GM20431 (cell line): Measurements from ENCODE around the gene KCNG4.
"Not testable (repeated sequence)": the region's sequence is repeated elsewhere in the genome, so short reads cannot be mapped to it uniquely, and the experiment has no call there.

ENCODE experiments used
- in situ Hi-C: fragments of 300-500 bp; cut with MseI, MboI; formaldehyde crosslinking; loops from one replicate; pipeline ENCODE4 v1.15.0; 2020; ENCODE audit warnings: low sequenced_read_pairs; ENCODE audit not compliant: unreplicated experiment

Gene KCNG4

DNA sequence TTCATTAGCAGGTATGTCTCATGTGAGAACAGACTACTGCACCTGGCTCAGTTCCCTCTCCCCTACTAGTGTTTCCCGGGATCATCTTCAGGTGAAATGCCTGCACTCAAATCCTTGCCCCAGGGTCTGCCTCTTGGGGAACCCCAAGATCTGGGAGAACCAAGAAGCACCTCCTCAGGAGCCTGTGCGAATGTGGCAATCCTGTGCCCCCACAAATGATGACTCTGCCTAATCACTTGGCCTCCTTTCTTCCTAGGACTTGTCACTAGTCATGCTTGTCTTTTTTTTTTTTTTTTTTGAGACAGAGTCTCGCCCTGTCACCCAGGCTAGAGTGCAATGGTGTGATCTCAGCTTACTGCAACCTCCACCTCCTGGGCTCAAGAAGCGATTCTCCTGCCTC, 27.2 kb downstream of the KCNG4 start:
- in situ Hi-C loops, result no loop called here

- in situ Hi-C loops, result no loop called here
Measured at GRCh38 chr16:84212154-84212553, 27.7 kb downstream of the KCNG4 start.

DNA sequence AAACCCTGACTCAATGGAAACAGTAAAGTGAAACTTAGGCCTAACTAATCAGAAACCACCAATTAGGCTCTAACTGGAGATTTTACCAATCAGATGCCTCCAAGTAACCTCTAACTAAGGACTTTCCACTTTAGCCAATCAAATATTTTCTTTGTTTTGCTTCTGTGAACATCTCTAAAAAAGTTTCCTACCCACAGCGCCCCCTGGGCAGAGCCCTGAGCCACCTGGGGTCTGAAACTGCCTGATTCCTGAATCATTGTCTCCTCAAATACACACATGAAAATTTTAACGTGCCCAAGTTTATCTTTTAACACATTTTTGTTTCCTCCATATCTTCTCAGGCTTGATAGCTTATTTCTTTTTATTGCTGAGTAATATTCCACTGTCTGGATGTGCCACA, 29.8 kb downstream of the KCNG4 start:
- in situ Hi-C loops, result no loop called here

DNA sequence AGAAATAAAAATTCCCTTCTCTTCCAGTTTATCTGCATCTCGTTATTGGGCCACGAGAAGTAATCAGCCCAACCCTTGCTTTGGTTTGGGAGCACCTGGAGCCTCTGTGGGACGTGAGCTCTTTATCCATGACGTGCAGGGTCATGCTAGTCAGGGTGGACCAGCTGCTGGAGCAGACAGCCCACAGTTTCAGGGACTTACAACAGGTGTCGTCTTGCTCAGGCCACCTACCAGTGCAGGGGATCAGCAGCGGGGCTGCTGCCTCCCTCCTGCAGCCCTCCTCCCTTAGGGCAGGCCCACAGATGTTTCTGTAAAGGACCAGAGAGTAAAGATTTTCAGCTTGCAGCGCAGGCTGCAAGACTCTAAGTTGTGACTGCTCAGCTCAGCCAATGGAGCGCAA, 31.9 kb downstream of the KCNG4 start:
- in situ Hi-C loops, result no loop called here

GRCh38 chr16:84207251-84207650, 32.6 kb downstream of the KCNG4 start:
- in situ Hi-C loops, result no loop called here

DNA sequence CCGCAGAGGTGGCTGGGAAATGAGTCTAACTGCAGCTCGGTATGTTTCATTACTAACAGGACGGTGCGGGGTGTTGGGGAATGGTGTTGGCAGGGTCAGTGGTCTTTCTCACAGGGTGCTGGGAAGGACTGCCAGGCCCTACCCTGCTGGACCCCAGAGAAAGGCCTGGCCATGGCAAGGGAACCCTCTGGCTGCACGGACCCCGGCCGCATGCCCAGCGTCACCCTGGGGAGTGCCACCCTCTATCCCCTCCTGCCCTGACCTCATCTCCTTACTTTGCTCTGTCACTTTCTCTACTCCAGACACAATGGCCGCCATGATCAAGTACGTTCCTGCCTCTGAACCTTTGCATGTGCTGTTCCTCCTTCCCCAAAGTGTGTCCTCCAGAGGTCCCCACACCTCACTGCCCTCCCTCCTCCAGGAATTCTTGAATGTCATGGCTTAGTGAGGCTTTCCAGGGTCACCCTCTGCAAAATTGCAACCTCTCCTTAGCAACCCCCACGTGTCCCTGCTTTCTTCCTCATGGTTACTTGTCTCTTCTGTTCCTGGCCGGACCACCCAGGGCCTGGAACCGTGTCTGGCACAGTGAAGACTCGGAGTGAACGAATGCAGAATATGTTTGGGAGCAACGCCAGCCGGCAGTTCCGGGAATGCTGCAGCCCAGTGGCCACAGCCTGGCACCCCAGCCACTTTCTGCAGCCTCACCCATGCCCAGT, 33.7 kb downstream of the KCNG4 start:
- in situ Hi-C loops, result no loop called here

- in situ Hi-C loops, result not testable (repeated sequence)
Measured at GRCh38 chr16:84205123-84205522, 34.7 kb downstream of the KCNG4 start.

DNA sequence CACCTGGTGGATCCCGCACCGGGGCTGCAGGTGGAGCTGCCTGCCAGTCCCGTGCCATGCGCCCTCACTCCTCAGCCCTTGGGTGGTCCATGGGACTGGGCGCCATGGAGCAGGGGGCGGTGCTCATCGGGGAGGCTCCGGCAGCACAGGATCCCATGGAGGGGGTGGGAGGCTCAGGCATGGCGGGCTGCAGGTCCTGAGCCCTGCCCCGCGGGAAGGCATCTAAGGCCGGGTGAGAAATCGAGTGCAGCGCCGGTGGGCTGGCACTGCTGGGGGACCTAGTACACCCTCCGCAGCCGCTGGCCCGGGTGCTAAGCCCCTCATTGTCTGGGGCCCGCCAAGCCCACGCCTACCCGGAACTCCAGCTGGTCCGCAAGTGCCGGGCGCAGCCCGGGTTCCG, 35.3 kb downstream of the KCNG4 start:
- in situ Hi-C loops, result not testable (repeated sequence)

- in situ Hi-C loops, result loop anchor here (25.0 kb wide), 1 partner anchor 238 kb away; the partner anchor contains the start of genes NECAB2 and OSGIN1
Measured at GRCh38 chr16:84199861-84200260, 40.0 kb downstream of the KCNG4 start.

DNA sequence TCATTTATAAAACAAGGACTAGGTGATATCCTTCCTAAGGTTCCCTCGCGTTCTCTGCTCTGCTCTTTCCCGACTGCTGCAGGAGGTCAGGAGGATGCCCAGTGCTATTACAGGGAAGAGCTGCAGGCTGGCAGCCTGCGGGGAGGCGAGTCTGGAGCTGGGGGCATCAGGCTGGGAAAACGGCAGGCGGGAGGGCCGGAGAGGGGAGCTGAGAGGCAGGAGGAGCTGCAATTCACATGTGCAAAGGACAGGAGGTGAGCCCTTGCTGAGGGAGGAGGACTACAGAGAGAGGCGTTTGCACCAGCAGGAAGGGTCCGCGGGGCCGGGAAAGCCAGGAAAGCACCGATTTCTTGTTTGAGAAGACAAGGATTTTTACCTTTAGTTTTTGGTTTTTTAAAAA, 40.7 kb downstream of the KCNG4 start:
- in situ Hi-C loops, result loop anchor here (25.0 kb wide), 1 partner anchor 237 kb away; the partner anchor contains the start of genes NECAB2 and OSGIN1

DNA sequence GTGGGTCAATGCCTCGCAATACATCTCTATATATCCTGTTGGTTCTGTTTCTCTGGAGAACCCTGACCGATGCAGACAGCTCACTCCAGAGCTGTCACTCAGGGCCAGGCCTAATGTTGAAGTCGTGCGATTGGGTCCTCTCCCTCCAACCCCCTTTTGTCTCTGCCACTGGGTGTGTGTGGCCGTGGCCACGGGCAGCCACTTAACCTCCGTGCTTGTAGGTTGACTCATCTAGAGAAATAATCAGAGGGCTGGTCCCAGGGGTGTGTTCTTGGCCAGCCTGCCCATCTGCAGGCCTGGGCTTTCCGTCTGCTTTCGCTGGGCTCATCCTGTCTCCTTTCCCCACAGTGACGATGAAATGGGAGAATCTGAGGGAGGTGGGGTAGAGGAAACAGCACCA, 41.4 kb downstream of the KCNG4 start:
- in situ Hi-C loops, result loop anchor here (25.0 kb wide), 1 partner anchor 236 kb away; the partner anchor contains the start of genes NECAB2 and OSGIN1

- in situ Hi-C loops, result loop anchor here (25.0 kb wide), 1 partner anchor 235 kb away; the partner anchor contains the start of genes NECAB2 and OSGIN1
Measured at GRCh38 chr16:84197466-84198128, 42.2 kb downstream of the KCNG4 start.

GRCh38 chr16:84196727-84197394, 43.0 kb downstream of the KCNG4 start:
- in situ Hi-C loops, result loop anchor here (25.0 kb wide), 1 partner anchor 235 kb away; the partner anchor contains the start of genes NECAB2 and OSGIN1

- in situ Hi-C loops, result loop anchor here (25.0 kb wide), 1 partner anchor 234 kb away; the partner anchor contains the start of genes NECAB2 and OSGIN1
Measured at GRCh38 chr16:84196101-84196500, 43.7 kb downstream of the KCNG4 start.

DNA sequence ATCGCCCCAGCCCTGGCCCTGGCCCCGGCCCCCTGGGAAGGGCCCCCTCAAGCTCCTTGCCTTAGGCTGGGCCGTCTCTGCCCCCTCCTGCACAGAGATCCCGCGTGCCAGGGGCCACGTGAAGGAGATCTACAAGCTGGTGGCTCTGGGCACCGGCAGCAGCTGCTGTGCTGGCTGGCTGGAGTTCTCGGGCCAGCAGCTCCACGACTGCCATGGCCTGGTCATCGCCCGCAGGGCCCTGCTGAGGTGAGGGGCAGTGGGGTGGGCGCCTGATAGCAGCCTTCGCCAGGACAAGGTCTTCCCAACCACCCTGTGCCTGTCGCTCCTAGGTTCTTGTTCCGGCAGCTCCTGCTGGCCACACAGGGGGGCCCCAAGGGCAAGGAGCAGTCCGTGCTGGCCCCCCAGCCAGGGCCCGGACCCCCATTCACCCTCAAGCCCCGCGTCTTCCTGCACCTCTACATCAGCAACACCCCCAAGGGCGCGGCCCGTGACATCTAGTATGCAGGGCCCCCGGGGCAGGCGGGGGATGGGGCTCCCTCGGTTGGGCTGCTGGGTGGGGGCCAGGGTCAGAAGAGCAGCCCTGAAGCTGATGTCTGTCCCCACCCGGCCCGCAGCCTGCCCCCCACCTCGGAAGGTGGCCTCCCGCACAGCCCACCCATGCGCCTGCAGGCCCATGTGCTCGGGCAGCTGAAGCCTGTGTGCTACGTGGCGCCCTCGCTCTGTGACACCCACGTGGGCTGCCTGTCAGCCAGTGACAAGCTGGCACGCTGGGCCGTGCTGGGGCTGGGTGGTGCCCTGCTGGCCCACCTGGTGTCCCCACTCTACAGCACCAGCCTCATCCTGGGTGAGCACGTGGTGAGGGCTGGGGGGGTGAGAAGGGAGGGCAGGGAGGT, 44.4 kb downstream of the KCNG4 start:
- in situ Hi-C loops, result loop anchor here (25.0 kb wide), 1 partner anchor 233 kb away; the partner anchor contains the start of genes NECAB2 and OSGIN1

DNA sequence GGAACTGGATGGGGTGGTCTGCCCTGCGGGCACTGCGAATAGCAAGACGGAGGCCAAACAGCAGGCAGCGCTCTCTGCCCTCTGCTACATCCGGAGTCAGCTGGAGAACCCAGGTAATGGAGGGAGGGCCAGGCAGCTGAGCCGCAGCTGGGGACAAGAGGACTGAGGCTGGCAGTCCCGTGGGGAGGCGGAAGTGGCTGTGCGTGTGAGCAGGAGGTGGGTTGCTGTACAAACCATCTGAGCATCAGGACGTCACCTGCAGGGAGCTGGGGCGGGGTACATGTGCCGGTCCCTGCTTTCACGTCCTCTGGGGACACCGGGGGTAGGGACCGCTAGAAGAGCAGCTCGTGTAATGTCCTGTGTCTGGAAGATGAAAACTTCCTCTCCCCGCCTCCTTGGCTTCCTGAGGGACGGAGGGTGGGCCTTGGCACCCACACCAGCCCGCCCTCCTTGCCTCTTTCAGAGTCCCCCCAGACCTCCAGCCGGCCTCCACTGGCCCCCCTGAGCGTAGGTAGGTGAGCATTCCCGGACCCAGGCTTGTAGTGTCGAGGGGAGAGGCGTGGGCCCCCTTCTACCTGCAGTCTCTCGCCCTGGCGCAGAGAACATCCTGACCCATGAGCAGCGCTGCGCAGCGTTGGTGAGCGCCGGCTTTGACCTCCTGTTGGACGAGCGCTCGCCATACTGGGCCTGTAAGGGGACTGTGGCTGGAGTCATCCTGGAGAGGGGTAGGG, 45.2 kb downstream of the KCNG4 start:
- in situ Hi-C loops, result loop anchor here (25.0 kb wide), 1 partner anchor 232 kb away; the partner anchor contains the start of genes NECAB2 and OSGIN1

GRCh38 chr16:84194018-84194417, 45.8 kb downstream of the KCNG4 start:
- in situ Hi-C loops, result loop anchor here (25.0 kb wide), 1 partner anchor 232 kb away; the partner anchor contains the start of genes NECAB2 and OSGIN1

GRCh38 chr16:84193480-84193879, 46.3 kb downstream of the KCNG4 start:
- in situ Hi-C loops, result loop anchor here (25.0 kb wide), 1 partner anchor 231 kb away; the partner anchor contains the start of genes NECAB2 and OSGIN1

DNA sequence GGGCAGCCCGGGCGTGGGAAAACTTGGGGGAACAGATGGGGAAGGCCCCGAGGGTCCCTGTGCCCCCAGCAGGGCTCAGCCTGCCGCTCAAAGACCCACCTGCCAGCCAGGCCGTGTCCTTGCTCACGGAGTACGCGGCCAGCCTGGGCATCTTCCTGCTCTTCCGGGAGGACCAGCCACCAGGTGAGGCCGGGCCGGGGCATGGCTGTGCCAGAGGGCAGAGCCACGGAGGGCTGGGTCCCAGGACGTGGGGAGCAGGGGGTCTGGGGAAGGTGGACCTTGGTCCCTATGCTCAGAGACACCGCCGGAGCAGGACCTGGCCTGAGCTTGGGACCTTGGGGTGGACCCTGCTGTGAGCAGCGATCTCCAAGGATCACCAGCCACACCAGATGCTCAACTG, 48.3 kb downstream of the KCNG4 start:
- in situ Hi-C loops, result loop anchor here (25.0 kb wide), 1 partner anchor 229 kb away; the partner anchor contains the start of genes NECAB2 and OSGIN1
